ENCODE results near the gene TBC1D2B.

Gene TBC1D2B

DNA sequence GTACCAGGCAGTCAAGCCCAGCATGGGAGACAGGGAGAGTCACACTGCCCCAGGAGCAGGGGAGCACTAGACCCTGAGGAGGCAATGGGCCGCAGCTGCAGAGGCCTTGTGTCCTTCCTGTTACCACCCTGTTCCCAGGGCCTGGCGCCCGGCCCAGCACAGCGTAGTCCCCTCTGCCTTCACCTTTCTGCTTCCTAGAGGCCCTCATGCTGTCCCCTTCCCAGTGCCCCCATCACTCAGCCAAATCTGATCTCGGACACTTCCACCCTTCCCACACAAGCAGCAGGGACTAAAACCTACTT, 6.9 kb upstream of the TBC1D2B start:
- TF ChIP-seq FOXP2 (optimal IDR thresholded peaks at IDR 0.05; ENCODE audit: borderline replicate concordance, extremely low read depth, extremely low read length, insufficient read depth) (no peak), TAF1 (IDR thresholded peaks at IDR 0.05; ENCODE audit: borderline replicate concordance, insufficient read depth, low read length) (no peak), SIN3A (IDR thresholded peaks at IDR 0.05; ENCODE audit: borderline replicate concordance, insufficient read depth, low read length) (no peak), POLR2AphosphoS5 (IDR thresholded peaks at IDR 0.05; ENCODE audit: low read depth, low read length) (no peak)
- TF ChIP-seq, protein P1, sequence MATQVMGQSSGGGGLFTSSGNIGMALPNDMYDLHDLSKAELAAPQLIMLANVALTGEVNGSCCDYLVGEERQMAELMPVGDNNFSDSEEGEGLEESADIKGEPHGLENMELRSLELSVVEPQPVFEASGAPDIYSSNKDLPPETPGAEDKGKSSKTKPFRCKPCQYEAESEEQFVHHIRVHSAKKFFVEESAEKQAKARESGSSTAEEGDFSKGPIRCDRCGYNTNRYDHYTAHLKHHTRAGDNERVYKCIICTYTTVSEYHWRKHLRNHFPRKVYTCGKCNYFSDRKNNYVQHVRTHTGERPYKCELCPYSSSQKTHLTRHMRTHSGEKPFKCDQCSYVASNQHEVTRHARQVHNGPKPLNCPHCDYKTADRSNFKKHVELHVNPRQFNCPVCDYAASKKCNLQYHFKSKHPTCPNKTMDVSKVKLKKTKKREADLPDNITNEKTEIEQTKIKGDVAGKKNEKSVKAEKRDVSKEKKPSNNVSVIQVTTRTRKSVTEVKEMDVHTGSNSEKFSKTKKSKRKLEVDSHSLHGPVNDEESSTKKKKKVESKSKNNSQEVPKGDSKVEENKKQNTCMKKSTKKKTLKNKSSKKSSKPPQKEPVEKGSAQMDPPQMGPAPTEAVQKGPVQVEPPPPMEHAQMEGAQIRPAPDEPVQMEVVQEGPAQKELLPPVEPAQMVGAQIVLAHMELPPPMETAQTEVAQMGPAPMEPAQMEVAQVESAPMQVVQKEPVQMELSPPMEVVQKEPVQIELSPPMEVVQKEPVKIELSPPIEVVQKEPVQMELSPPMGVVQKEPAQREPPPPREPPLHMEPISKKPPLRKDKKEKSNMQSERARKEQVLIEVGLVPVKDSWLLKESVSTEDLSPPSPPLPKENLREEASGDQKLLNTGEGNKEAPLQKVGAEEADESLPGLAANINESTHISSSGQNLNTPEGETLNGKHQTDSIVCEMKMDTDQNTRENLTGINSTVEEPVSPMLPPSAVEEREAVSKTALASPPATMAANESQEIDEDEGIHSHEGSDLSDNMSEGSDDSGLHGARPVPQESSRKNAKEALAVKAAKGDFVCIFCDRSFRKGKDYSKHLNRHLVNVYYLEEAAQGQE (IDR thresholded peaks at IDR 0.05; ENCODE audit: insufficient read depth in 1 of 2, low read depth in 2 of 2, low read length in 2 of 2) = no peak

DNA sequence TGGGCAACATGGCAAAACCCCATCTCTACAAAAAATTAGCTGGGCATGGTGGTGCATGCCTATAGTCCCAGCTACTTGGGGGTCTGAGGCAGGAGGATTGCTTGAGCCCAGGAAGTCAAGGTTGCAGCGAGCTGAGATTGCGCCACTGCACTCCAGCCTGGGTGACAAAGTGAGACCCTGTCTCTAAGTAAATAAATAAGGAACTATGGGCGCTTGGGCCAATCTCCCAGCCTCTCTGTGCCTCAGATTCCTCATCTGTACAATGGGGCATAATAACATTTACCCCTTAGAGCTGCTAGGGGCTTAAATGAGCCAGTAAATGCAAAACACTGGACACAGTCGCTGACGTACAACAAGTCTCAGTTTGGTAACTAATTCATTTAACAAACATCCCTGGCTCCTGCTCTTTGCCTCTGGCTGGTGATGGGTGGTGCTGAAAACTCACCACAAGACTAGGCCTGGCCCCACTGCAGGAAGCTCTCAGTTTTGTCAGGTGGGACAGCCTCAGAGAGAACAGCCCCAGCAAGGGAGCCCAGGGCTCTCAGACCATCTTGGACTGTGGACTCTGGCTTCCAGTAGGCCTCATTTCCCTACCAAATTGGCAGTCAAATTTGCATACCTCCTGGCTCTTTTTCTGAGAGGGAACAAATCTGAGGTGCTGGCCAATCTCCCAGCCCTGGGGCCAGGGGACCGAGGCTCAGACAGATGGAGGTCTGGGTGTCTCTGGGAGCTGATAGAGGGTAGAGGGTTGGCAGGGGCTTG, 6.4 kb upstream of the TBC1D2B start:
- TF ChIP-seq TAF1 (IDR thresholded peaks at IDR 0.05; ENCODE audit: borderline replicate concordance, insufficient read depth, low read length) (no peak), SIN3A (IDR thresholded peaks at IDR 0.05; ENCODE audit: borderline replicate concordance, insufficient read depth, low read length) (no peak), POLR2AphosphoS5 (IDR thresholded peaks at IDR 0.05; ENCODE audit: low read depth, low read length) (no peak), FOXP2 (optimal IDR thresholded peaks at IDR 0.05; ENCODE audit: borderline replicate concordance, extremely low read depth, extremely low read length, insufficient read depth) (no peak)
- TF ChIP-seq, protein P1 (IDR thresholded peaks at IDR 0.05; ENCODE audit: insufficient read depth in 1 of 2, low read depth in 2 of 2, low read length in 2 of 2) = no peak

DNA sequence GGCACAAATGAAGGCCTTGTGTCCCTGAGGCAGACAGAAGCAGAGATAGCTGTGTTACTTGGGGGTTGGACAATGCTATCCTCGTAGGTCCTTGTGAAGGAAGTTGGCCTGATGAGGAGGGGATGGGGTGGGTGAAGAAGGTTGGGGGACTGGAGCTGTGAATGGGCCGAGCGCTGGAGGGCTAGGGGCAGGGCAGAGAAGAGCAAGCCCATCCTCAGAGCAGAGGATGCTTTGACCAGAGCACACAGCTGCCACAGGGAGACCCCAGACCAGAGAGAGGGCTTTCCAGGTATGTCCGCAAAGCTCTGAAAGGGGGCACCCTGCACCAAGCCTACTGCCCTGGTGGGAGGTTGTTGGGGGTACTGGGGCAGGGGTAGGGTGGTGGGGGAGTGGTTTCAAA, 5.7 kb upstream of the TBC1D2B start:
- no peak for TF ChIP-seq POLR2AphosphoS5 (IDR thresholded peaks at IDR 0.05; ENCODE audit: low read depth, low read length)

DNA sequence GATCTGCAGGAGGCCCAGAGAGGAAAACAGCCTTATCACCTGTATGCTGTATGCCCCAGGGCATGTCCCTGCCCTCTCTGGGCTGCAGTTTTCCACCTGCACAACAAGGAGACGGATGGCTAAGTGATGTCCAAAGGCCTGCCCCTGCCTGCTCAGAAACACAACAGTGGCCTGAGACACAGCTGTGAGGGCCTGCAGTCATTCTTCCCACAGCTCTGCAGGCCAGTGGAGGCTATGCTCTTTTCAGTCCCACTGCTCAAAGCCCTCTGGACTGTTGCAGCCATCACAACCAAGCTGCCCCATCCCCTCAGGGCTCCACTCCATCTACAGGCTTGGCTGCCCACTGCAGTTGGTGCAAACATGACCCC, 5.2 kb upstream of the TBC1D2B start:
- TF ChIP-seq POLR2AphosphoS5 (IDR thresholded peaks at IDR 0.05; ENCODE audit: low read depth, low read length) (no peak), SIN3A (IDR thresholded peaks at IDR 0.05; ENCODE audit: borderline replicate concordance, insufficient read depth, low read length) (no peak), FOXP2 (optimal IDR thresholded peaks at IDR 0.05; ENCODE audit: borderline replicate concordance, extremely low read depth, extremely low read length, insufficient read depth) (no peak), TAF1 (IDR thresholded peaks at IDR 0.05; ENCODE audit: borderline replicate concordance, insufficient read depth, low read length) (no peak)
- TF ChIP-seq, protein P1 (IDR thresholded peaks at IDR 0.05; ENCODE audit: insufficient read depth in 1 of 2, low read depth in 2 of 2, low read length in 2 of 2) = no peak

DNA sequence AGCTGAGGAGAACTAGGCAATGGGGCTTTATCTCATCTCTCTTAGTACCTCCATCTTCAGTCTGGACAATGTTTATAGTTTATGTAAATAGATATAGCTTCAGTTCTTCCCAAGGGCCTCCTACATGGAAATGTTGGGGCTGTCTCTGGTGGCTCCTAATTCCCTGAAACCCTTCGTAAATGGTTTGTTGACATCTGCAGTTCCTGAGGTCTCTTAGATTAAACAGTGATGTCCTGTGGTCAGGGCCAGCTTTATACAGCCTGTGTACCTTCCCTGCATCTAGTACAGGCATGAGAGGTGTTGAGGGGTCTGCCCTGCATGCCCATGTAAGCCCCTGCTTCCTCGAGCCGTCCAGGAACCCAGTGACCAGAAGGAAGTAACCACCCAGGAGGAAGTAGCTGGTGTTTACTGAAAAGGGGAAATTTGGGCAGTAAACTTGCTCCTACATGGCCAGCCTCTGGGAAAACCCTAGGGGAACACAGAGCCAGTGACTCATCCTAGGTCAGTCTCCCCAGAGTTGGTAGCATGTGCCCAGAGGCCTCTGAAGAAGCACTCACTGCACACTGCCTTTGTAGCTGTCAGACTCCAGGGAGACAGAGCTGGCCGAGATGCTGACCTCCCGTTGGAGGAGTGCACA, 4.7 kb upstream of the TBC1D2B start:
- TF ChIP-seq TAF1 (IDR thresholded peaks at IDR 0.05; ENCODE audit: borderline replicate concordance, insufficient read depth, low read length) (no peak), SIN3A (IDR thresholded peaks at IDR 0.05; ENCODE audit: borderline replicate concordance, insufficient read depth, low read length) (no peak), FOXP2 (optimal IDR thresholded peaks at IDR 0.05; ENCODE audit: borderline replicate concordance, extremely low read depth, extremely low read length, insufficient read depth) (no peak), POLR2AphosphoS5 (IDR thresholded peaks at IDR 0.05; ENCODE audit: low read depth, low read length) (no peak)
- TF ChIP-seq, protein P1 (IDR thresholded peaks at IDR 0.05; ENCODE audit: insufficient read depth in 1 of 2, low read depth in 2 of 2, low read length in 2 of 2) = no peak
